HCT116 (cell line): ENCODE data around the gene COX6B2. TPM values are rescaled to one million over a fixed set of nuclear protein-coding genes. Genes with fewer than 3 reads are reported as not detected.

Experiments used
- ATAC-seq: fragments of 200-7000 bp; cut with Tn5 transposase; 2 replicates; pipeline ENCODE4 v1.9.1; 2020; ENCODE audit warnings: mild to moderate bottlenecking, moderate library complexity
- BruUV-seq: library from RNA; stranded (reverse); fragments of 400-500 nt; replicated peaks from 2 replicates; lab custom pipeline; 2021; lab: Mats Ljungman, UMichigan
- CTCF ChIA-PET: fragments of 300-600 bp; sonication (Branson Sonifier 250); formaldehyde crosslinking; loops from one replicate; lab custom pipeline; 2021; ENCODE audit warnings: antibody characterized with exemption; lab: Charles Lee
- POLR2A ChIA-PET: fragments of 300-600, 350-600 bp; sonication (Branson Sonifier 250); formaldehyde crosslinking; loops from one replicate; lab custom pipeline; 2021; ENCODE audit warnings: antibody characterized with exemption; lab: Charles Lee
- RAD21 ChIA-PET, 2 experiments: fragments of 300-600 bp; sonication (Branson Sonifier 250); formaldehyde crosslinking; loops; one replicate each; lab custom pipeline; 2023; ENCODE audit warnings: low total read pairs in 2 of 2; ENCODE audit not compliant: uncharacterized antibody in 2 of 2, unreplicated experiment in 2 of 2, low non-redundant PET in 1 of 2; lab: Charles Lee
- DNase-seq: peaks from one replicate; pipeline ENCODE4 v3.0.0-alpha.2; 2010; ENCODE audit warnings: low read depth, low spot score
- H2AFZ ChIP-seq: fragments of 200-600 bp; shearing (Covaris generic), sonication (generic); 2 replicates; pipeline ENCODE4 v1.6.1; 2017; ENCODE audit warnings: low read depth, mixed run types, mixed read lengths, antibody characterized with exemption, low read length; ENCODE audit not compliant: poor library complexity, severe bottlenecking
- H3K27ac ChIP-seq: 2 replicates; pipeline ENCODE4 v1.5.1; 2012; ENCODE audit warnings: low read depth, low read length
- H3K27me3 ChIP-seq: fragments of 200-600 bp; sonication (generic); 2 replicates; pipeline ENCODE4 v1.6.1; 2016; ENCODE audit warnings: mixed run types, low read length, mixed read lengths; ENCODE audit not compliant: insufficient read depth
- H3K36me3 ChIP-seq, 2 experiments: fragments of 200-500 bp in 1 of 2; fragments of 200-600 bp in 1 of 2; sonication (Bioruptor generic) in 1 of 2; sonication (generic) in 1 of 2; 2 replicates each; pipeline versions ENCODE4 v1.5.1 to v1.6.1; 2014 to 2016; ENCODE audit warnings: low read length in 2 of 2, inconsistent platforms in 1 of 2, mixed read lengths in 1 of 2, mixed run types in 1 of 2; ENCODE audit not compliant: insufficient read depth in 2 of 2, control insufficient read depth in 1 of 2
- H3K4me1 ChIP-seq, 2 experiments: fragments of 200-600 bp in 1 of 2; sonication (generic) in 1 of 2; 2 replicates each; pipeline versions ENCODE4 v1.5.1 to v1.6.1; 2012 to 2017; ENCODE audit warnings: low read length in 2 of 2, inconsistent platforms in 1 of 2, mild to moderate bottlenecking in 1 of 2, mixed read lengths in 1 of 2, mixed run types in 1 of 2, moderate library complexity in 1 of 2; ENCODE audit not compliant: insufficient read depth in 2 of 2, control insufficient read depth in 1 of 2
- H3K4me2 ChIP-seq: fragments of 200-600 bp; sonication (generic); 2 replicates; pipeline ENCODE4 v1.6.1; 2017; ENCODE audit warnings: mixed run types, low read length, mixed read lengths
- H3K4me3 ChIP-seq, 2 experiments: fragments of 200-600 bp in 1 of 2; sonication (generic) in 1 of 2; replicated peaks in 1 of 2; 2 replicates each; pipeline ENCODE4 v1.5.1; 2011 to 2016; ENCODE audit warnings: low read length in 2 of 2, control low read depth in 1 of 2, low read depth in 1 of 2, mild to moderate bottlenecking in 1 of 2, mixed read lengths in 1 of 2, mixed run types in 1 of 2
- H3K79me2 ChIP-seq: fragments of 200-600 bp; sonication (generic); 2 replicates; pipeline ENCODE4 v1.6.1; 2017; ENCODE audit warnings: mild to moderate bottlenecking, mixed run types, low read length, moderate library complexity, mixed read lengths; ENCODE audit not compliant: insufficient read depth
- H3K9ac ChIP-seq: fragments of 200-600 bp; sonication (generic); 2 replicates; pipeline ENCODE4 v1.6.1; 2016; ENCODE audit warnings: low read length, mixed read lengths
- H3K9me2 ChIP-seq: fragments of 200-600 bp; sonication (generic), shearing (Covaris generic); 2 replicates; pipeline ENCODE4 v1.6.1; 2017; ENCODE audit warnings: mixed run types, mild to moderate bottlenecking, moderate library complexity; ENCODE audit not compliant: insufficient read depth
- H3K9me3 ChIP-seq, 2 experiments: fragments of 200-500 bp in 1 of 2; fragments of 200-600 bp in 1 of 2; sonication (Bioruptor generic) in 1 of 2; sonication (generic) in 1 of 2; 2 replicates each; pipeline ENCODE4 v1.6.1; 2014 to 2017; ENCODE audit warnings: low read length in 2 of 2, mixed read lengths in 2 of 2, inconsistent platforms in 1 of 2, low read depth in 1 of 2, mild to moderate bottlenecking in 1 of 2, mixed run types in 1 of 2, moderate library complexity in 1 of 2; ENCODE audit not compliant: control insufficient read depth in 1 of 2, insufficient read depth in 1 of 2
- H4K20me1 ChIP-seq: fragments of 200-600 bp; sonication (generic), shearing (Covaris generic); 2 replicates; pipeline ENCODE4 v1.6.1; 2017; ENCODE audit warnings: mixed run types, mild to moderate bottlenecking, moderate library complexity; ENCODE audit not compliant: insufficient read depth
- CBX3 ChIP-seq: IDR thresholded peaks from 2 replicates; pipeline ENCODE4 v1.6.1; 2012; ENCODE audit warnings: low read depth
- EGR1 ChIP-seq: IDR thresholded peaks from 2 replicates; pipeline ENCODE4 v1.6.1; 2012; ENCODE audit warnings: low read depth
- EZH2 ChIP-seq: fragments of 200-600 bp; sonication (generic); IDR thresholded peaks from 2 replicates; pipeline ENCODE4 v1.6.1; 2017; ENCODE audit warnings: antibody characterized with exemption, mixed run types
- FOSL1 ChIP-seq: IDR thresholded peaks from 2 replicates; pipeline ENCODE4 v1.6.1; 2012; ENCODE audit warnings: low read depth
- POLR2A ChIP-seq: IDR thresholded peaks from 2 replicates; pipeline ENCODE4 v1.7.0; 2011; ENCODE audit warnings: borderline replicate concordance; ENCODE audit not compliant: insufficient read depth, insufficient read length; ENCODE audit errors: extremely low read depth
- POLR2AphosphoS5 ChIP-seq: IDR thresholded peaks from 2 replicates; pipeline ENCODE4 v1.6.1; 2011; ENCODE audit warnings: mild to moderate bottlenecking, low read depth, low read length, moderate library complexity
- RAD21 ChIP-seq: IDR thresholded peaks from 2 replicates; pipeline ENCODE4 v1.6.1; 2012; ENCODE audit warnings: low read depth, mild to moderate bottlenecking
- SIN3A ChIP-seq: IDR thresholded peaks from 2 replicates; pipeline ENCODE4 v1.6.1; 2012; ENCODE audit warnings: low read depth
- SP1 ChIP-seq: IDR thresholded peaks from 2 replicates; pipeline ENCODE4 v1.6.1; 2012; ENCODE audit warnings: low read depth
- SRF ChIP-seq: IDR thresholded peaks from 2 replicates; pipeline ENCODE4 v1.6.1; 2012; ENCODE audit warnings: low read depth
- YY1 ChIP-seq: IDR thresholded peaks from 2 replicates; pipeline ENCODE4 v1.6.1; 2011; ENCODE audit warnings: low read length, low read depth, moderate library complexity, mild to moderate bottlenecking; ENCODE audit not compliant: insufficient replicate concordance; ENCODE audit errors: extremely low read depth
- ZNF274 ChIP-seq: fragments of 200-500 bp; sonication (Bioruptor generic); IDR thresholded peaks from 2 replicates; pipeline ENCODE4 v1.6.1; 2014; ENCODE audit warnings: mild to moderate bottlenecking, low read depth, low read length, inconsistent platforms
- intact Hi-C: fragments of 100-400 bp; cut with micrococcal nuclease; formaldehyde crosslinking; loops from 2 replicates; pipeline ENCODE4 v1.10.0; 2022
- total RNA-seq: library from RNA; stranded (reverse); gene quantifications from one replicate; pipeline ENCODE4 v1.2.1, GENCODE V29; 2021; ENCODE audit not compliant: unreplicated experiment
- TF ChIP-seq, protein P1 (sequence below): IDR thresholded peaks from 2 replicates; pipeline ENCODE4 v1.6.1; 2012
- TF ChIP-seq, protein P2 (sequence below): IDR thresholded peaks from 2 replicates; pipeline ENCODE4 v1.6.1; 2012
- TF ChIP-seq, protein P3 (sequence below): IDR thresholded peaks from 2 replicates; pipeline ENCODE4 v1.6.1; 2011; ENCODE audit warnings: mild to moderate bottlenecking, low read length, moderate library complexity; ENCODE audit not compliant: insufficient replicate concordance; ENCODE audit errors: extremely low read depth

The COX6B2 gene
- total RNA-seq, 1 experiment from 2014 or later: 2.4 TPM

DNA sequence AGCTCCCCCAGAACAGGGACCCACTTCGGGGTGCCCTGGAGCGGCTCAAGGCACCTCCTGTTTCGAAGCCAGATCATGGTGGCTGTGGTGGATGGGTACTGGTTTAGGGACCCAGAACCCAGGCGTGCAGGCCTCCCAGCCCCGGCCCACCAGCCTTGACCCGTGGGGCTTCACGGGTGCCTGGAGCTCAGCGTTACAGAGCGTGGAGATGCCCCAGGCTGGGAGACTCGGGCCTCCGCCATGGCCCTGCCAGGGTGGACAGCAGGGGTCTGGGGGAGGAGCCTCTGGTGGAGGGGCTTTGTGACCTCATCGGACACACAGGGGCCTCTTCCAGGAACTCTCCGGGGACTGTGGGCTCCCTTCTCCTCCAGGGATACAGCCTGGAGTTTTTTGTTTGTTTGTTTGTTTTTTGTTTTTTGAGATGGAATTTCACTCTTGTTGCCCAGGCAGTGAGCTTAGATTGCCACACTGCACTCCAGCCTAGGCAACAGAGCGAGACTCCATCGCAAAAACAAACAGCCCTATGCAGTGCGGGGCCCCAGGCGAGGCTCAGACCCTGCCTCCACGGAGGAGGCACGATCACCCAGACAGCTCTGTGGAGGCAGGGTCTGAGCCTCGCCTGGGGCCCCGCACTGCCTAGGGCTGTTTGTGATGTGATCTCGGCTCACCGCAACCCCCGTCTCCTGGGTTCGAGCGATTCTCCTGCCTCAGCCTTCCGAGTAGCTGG, 8.6 kb upstream of the COX6B2 start, which contains the start of gene GARIN5B:
Gene GARIN5B (minus strand): TSS at position 271 of the 727 bp plus-strand sequence. CDS start 194 bp downstream, at position 77.
- Histone ChIP-seq H3K4me1 (no peaks in the 10 kb centered on the region), H3K4me3 (no peak within 1 kb of the TSS), H4K20me1 (no peaks in the 10 kb centered on the region), H3K36me3 (no peaks in the 10 kb centered on the region), H3K4me2 (no peak within 1 kb of the TSS), H3K79me2 (no peaks in the 10 kb centered on the region), H3K9me3 (no peaks in the 10 kb centered on the region), H3K27me3 (no peaks in the 10 kb centered on the region), H3K27ac (no peak within 1 kb of the TSS), H3K9me2 (no peaks in the 10 kb centered on the region), H3K9ac (no peak within 1 kb of the TSS), H2AFZ (no peak within 1 kb of the TSS)
- POLR2A ChIA-PET: interaction anchor here (0.8 kb wide), 1 partner anchor 29 kb away, joined by 3 read pairs; no protein-coding TSS in a partner anchor
- TF ChIP-seq FOSL1: no peak
- no peak for TF ChIP-seq POLR2A
- TF ChIP-seq, protein P1, sequence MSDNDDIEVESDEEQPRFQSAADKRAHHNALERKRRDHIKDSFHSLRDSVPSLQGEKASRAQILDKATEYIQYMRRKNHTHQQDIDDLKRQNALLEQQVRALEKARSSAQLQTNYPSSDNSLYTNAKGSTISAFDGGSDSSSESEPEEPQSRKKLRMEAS: no peak
- no peak for TF ChIP-seq RAD21
- TF ChIP-seq, protein P2, sequence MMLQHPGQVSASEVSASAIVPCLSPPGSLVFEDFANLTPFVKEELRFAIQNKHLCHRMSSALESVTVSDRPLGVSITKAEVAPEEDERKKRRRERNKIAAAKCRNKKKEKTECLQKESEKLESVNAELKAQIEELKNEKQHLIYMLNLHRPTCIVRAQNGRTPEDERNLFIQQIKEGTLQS: no peak
- TF ChIP-seq, protein P3, sequence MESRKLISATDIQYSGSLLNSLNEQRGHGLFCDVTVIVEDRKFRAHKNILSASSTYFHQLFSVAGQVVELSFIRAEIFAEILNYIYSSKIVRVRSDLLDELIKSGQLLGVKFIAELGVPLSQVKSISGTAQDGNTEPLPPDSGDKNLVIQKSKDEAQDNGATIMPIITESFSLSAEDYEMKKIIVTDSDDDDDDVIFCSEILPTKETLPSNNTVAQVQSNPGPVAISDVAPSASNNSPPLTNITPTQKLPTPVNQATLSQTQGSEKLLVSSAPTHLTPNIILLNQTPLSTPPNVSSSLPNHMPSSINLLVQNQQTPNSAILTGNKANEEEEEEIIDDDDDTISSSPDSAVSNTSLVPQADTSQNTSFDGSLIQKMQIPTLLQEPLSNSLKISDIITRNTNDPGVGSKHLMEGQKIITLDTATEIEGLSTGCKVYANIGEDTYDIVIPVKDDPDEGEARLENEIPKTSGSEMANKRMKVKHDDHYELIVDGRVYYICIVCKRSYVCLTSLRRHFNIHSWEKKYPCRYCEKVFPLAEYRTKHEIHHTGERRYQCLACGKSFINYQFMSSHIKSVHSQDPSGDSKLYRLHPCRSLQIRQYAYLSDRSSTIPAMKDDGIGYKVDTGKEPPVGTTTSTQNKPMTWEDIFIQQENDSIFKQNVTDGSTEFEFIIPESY: no peak
- no peak for TF ChIP-seq SRF
- no peak for TF ChIP-seq POLR2AphosphoS5
- no peak for TF ChIP-seq CBX3
- no peak for TF ChIP-seq SIN3A
- no peak for TF ChIP-seq EZH2
- TF ChIP-seq SP1: no peak
- TF ChIP-seq ZNF274: no peak
- TF ChIP-seq YY1: no peak
- no peak for TF ChIP-seq EGR1
- CTCF ChIA-PET: no interaction called here
- RAD21 ChIA-PET: no interaction called here
- ATAC-seq: no peak
- intact Hi-C loops: no loop called here
- BruUV-seq: no TSS peak
- DNase-seq: no peak
